ENCODE measurements around the gene DPP4. TPM values are rescaled to one million over a fixed set of nuclear protein-coding genes. Genes with fewer than 3 reads are reported as not detected.
A peak's percentile ranks its signal among the peaks of the same experiment; 100 is the strongest.

The DPP4 gene
- polyA plus RNA-seq, 2 of the 4 experiments (the other 2 are of a cell fraction): 0.17 to 0.27 TPM

DNA sequence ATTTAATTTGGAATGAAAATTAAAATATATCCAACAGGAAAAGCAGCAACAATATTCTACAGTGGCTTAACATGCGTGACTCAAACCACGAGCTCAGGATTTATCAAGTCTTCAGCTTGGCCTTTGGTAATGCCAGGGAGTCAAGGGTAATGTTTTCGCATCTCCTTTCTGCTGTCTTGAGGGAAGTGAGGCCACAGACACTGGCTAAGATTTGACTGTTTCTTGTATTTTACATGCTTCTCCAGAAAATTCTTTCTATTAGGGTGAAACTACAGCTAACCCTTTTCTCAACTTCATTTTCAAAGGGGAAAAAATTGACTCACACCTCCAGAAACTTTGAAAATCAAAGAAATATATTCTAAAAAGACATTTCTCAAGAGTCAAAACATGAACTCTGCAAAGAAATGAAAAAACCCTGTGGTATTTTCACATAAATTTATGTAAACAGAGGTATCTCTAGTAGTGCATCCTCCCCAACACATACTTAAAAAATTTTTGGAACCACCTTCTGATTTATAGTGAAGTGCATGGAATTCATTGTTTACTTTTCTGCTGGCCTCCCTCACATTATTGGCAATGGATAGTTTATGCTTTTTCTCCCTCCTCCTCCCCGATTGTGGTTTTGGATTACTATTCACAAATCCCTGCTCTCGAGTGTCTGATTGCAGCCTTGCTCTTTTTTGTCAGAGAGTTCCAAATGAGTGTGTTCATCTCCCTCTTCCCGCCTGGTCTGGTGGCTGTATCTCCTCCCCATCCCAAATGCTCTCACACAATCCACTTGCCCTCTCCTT is 48.7 kb downstream of the DPP4 start:
- POLR2A ChIA-PET: no interaction called here
- peaks cover 43% of the 10 kb centered on the region for H3K4me1 ChIP-seq

DNA sequence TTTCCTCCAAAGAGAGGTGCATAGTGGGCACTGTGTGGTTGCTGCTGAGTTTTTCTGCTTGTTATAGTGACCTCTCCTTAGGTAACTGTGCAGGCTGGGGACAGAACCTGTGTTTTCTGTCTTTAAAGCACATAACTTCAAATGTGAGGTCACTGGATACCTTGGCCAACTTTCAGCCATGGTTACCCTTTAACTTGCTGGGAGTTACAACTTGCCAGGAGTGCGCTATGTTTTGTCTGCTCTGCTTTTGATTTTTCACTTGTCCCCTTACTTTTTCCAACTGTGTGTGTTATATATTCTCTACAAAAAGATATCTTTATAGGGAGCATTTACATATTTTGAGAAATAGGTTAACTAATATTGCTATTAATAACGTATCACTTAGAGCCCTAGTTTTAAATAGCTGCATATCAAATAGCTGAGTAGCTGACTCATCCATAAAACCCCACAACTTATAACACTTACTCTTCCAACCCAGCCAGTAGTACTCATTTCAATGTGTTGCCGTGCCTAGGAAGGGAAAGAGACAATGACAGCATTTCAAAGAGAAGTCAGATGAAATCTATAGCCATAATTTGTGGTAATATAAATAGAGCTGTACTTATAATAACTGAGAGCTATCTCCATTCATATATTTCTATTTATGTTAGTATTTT is 51.6 kb downstream of the DPP4 start:
- ATAC-seq: peak; percentile 53 to 61; a peak in 3 of 6 replicates
- no peak for FAIRE-seq
- Histone ChIP-seq H3K4me3 (no peak overlapping the region), H3K27ac (no peak overlapping the region), H3K9me3 (no peaks in the 10 kb centered on the region), H3K4me2 (peak overlapping the region; percentile 55), H3K4me1 (peaks cover 19% of the 10 kb centered on the region)
- CTCF ChIA-PET: interaction anchor here (1.1 to 1.3 kb wide), 2 partner anchors 9 to 11 kb away, joined by 3 read pairs; no protein-coding TSS in a partner anchor
- no peak for DNase-seq (ENCODE audit: low read depth in 1 of 2, low spot score in 1 of 2)
- no peak for TF ChIP-seq RCOR1 (IDR thresholded peaks at IDR 0.05; ENCODE audit: low read depth, low read length)
- TF ChIP-seq JUNB (IDR thresholded peaks at IDR 0.05): no peak
- no peak for TF ChIP-seq PHF8 (IDR thresholded peaks at IDR 0.05; ENCODE audit: borderline replicate concordance, low read depth)
- no peak for TF ChIP-seq HOXA7 (CRISPR knock-in tag; IDR thresholded peaks at IDR 0.05)
- TF ChIP-seq, protein P1, sequence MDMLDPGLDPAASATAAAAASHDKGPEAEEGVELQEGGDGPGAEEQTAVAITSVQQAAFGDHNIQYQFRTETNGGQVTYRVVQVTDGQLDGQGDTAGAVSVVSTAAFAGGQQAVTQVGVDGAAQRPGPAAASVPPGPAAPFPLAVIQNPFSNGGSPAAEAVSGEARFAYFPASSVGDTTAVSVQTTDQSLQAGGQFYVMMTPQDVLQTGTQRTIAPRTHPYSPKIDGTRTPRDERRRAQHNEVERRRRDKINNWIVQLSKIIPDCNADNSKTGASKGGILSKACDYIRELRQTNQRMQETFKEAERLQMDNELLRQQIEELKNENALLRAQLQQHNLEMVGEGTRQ (IDR thresholded peaks at IDR 0.05): no peak
- no peak for TF ChIP-seq CBX2 (IDR thresholded peaks at IDR 0.05; ENCODE audit: borderline replicate concordance, low read depth)
- no peak for TF ChIP-seq EP300 (IDR thresholded peaks at IDR 0.05)
- TF ChIP-seq EHF (CRISPR knock-in tag; IDR thresholded peaks at IDR 0.05): no peak
- no peak for TF ChIP-seq TFCP2L1 (CRISPR knock-in tag; IDR thresholded peaks at IDR 0.05)
- TF ChIP-seq SREBF2 (IDR thresholded peaks at IDR 0.05): no peak
- no peak for TF ChIP-seq HOXB13 (CRISPR knock-in tag; IDR thresholded peaks at IDR 0.05; ENCODE audit: low read depth)
- no peak for TF ChIP-seq CEBPB (IDR thresholded peaks at IDR 0.05)
- POLR2A ChIA-PET: no interaction called here
- 13% methylated on average over 3 of the region's 3 CpGs for WGBS (ENCODE audit: missing lambda C conversion rate)

More for the DNA sequence above, 48.7 kb downstream of the DPP4 start:
- Histone ChIP-seq H3K4me3 (no peak overlapping the region), H3K4me2 (peak overlapping the region; percentile 25; the same call in 1 of the 3 replicates), H3K9me3 (no peaks in the 10 kb centered on the region), H3K27ac (peak overlapping the region in 1 of 2 experiments; percentile 18; a peak in 1 of 6 replicates)
- CTCF ChIA-PET: interaction anchor here (0.6 kb wide), 1 partner anchor 80 kb away, joined by 3 read pairs; no protein-coding TSS in a partner anchor
- ATAC-seq (no peak), DNase-seq (ENCODE audit: low read depth in 1 of 2, low spot score in 1 of 2) (no peak), FAIRE-seq (no peak)
- no peak for TF ChIP-seq RFX5 (IDR thresholded peaks at IDR 0.05)
- no peak for TF ChIP-seq KDM1A (IDR thresholded peaks at IDR 0.05; ENCODE audit: low read depth)
- no peak for TF ChIP-seq CBX8 (IDR thresholded peaks at IDR 0.05)
- TF ChIP-seq KDM5A (IDR thresholded peaks at IDR 0.05): no peak
- no peak for TF ChIP-seq MYC (IDR thresholded peaks at IDR 0.05; ENCODE audit: borderline replicate concordance, low read length)
- TF ChIP-seq ZC3H11A (IDR thresholded peaks at IDR 0.05): no peak
- no peak for TF ChIP-seq EP300 (IDR thresholded peaks at IDR 0.05)
- TF ChIP-seq, protein P2, sequence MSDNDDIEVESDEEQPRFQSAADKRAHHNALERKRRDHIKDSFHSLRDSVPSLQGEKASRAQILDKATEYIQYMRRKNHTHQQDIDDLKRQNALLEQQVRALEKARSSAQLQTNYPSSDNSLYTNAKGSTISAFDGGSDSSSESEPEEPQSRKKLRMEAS (IDR thresholded peaks at IDR 0.05): no peak
- TF ChIP-seq, protein P3, sequence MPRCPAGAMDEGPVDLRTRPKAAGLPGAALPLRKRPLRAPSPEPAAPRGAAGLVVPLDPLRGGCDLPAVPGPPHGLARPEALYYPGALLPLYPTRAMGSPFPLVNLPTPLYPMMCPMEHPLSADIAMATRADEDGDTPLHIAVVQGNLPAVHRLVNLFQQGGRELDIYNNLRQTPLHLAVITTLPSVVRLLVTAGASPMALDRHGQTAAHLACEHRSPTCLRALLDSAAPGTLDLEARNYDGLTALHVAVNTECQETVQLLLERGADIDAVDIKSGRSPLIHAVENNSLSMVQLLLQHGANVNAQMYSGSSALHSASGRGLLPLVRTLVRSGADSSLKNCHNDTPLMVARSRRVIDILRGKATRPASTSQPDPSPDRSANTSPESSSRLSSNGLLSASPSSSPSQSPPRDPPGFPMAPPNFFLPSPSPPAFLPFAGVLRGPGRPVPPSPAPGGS (IDR thresholded peaks at IDR 0.05): no peak
- TF ChIP-seq SREBF2 (IDR thresholded peaks at IDR 0.05): no peak
- no peak for TF ChIP-seq HEYL (CRISPR knock-in tag; IDR thresholded peaks at IDR 0.05)
- TF ChIP-seq, protein P4, sequence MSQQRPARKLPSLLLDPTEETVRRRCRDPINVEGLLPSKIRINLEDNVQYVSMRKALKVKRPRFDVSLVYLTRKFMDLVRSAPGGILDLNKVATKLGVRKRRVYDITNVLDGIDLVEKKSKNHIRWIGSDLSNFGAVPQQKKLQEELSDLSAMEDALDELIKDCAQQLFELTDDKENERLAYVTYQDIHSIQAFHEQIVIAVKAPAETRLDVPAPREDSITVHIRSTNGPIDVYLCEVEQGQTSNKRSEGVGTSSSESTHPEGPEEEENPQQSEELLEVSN (IDR thresholded peaks at IDR 0.05; ENCODE audit: borderline replicate concordance, low read depth): no peak
- TF ChIP-seq TFCP2L1 (CRISPR knock-in tag; IDR thresholded peaks at IDR 0.05): no peak
- TF ChIP-seq FOSB (CRISPR knock-in tag; IDR thresholded peaks at IDR 0.05): no peak
- no peak for TF ChIP-seq ZFP36 (IDR thresholded peaks at IDR 0.05; ENCODE audit: borderline replicate concordance, partially characterized antibody)
- TF ChIP-seq, protein P5, sequence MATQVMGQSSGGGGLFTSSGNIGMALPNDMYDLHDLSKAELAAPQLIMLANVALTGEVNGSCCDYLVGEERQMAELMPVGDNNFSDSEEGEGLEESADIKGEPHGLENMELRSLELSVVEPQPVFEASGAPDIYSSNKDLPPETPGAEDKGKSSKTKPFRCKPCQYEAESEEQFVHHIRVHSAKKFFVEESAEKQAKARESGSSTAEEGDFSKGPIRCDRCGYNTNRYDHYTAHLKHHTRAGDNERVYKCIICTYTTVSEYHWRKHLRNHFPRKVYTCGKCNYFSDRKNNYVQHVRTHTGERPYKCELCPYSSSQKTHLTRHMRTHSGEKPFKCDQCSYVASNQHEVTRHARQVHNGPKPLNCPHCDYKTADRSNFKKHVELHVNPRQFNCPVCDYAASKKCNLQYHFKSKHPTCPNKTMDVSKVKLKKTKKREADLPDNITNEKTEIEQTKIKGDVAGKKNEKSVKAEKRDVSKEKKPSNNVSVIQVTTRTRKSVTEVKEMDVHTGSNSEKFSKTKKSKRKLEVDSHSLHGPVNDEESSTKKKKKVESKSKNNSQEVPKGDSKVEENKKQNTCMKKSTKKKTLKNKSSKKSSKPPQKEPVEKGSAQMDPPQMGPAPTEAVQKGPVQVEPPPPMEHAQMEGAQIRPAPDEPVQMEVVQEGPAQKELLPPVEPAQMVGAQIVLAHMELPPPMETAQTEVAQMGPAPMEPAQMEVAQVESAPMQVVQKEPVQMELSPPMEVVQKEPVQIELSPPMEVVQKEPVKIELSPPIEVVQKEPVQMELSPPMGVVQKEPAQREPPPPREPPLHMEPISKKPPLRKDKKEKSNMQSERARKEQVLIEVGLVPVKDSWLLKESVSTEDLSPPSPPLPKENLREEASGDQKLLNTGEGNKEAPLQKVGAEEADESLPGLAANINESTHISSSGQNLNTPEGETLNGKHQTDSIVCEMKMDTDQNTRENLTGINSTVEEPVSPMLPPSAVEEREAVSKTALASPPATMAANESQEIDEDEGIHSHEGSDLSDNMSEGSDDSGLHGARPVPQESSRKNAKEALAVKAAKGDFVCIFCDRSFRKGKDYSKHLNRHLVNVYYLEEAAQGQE (IDR thresholded peaks at IDR 0.05): no peak
- no peak for TF ChIP-seq NR3C1 (IDR thresholded peaks at IDR 0.05)
- TF ChIP-seq PHF8 (IDR thresholded peaks at IDR 0.05; ENCODE audit: borderline replicate concordance, low read depth): no peak
- TF ChIP-seq, protein P6, sequence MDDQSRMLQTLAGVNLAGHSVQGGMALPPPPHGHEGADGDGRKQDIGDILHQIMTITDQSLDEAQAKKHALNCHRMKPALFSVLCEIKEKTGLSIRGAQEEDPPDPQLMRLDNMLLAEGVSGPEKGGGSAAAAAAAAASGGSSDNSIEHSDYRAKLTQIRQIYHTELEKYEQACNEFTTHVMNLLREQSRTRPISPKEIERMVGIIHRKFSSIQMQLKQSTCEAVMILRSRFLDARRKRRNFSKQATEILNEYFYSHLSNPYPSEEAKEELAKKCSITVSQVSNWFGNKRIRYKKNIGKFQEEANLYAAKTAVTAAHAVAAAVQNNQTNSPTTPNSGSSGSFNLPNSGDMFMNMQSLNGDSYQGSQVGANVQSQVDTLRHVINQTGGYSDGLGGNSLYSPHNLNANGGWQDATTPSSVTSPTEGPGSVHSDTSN (IDR thresholded peaks at IDR 0.05): no peak
- 53% methylated on average over 6 of the region's 6 CpGs for WGBS (ENCODE audit: missing lambda C conversion rate)
